HG03442 (cell line): ENCODE results near the gene MANSC4.
"Not testable (repeated sequence)": the region's sequence is repeated elsewhere in the genome, so short reads cannot be mapped to it uniquely, and the experiment has no call there.

Experiments used
- ATAC-seq: cut with Tn5 transposase; IDR thresholded peaks from one replicate; pipeline ENCODE4 v1.9.1; 2021; ENCODE audit warnings: mild to moderate bottlenecking, moderate library complexity; ENCODE audit not compliant: unreplicated experiment

MANSC4 gene

GRCh38 chr12:27756670-27757195 is 23.3 kb downstream of the MANSC4 start:
- no peak for ATAC-seq

DNA sequence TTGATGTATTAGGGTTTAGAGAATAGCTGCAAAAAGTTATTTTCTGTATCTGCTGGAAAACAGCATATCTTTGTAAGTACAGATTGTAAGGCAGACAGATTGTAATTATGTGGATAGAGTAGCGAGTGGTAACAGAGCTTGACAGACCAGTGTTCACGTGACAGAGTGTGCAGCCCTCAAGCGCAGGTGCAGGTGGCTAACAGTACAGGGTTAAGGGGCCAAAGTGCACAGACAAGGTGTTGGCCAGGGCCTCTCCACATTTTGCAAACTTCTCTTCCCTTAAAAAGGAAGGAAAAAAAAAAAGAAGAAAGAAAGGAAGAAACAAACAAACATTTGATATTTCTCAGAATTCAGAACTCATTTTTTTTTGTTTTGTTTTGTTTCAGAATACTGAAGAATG is 25.2 kb downstream of the MANSC4 start:
- no peak for ATAC-seq

DNA sequence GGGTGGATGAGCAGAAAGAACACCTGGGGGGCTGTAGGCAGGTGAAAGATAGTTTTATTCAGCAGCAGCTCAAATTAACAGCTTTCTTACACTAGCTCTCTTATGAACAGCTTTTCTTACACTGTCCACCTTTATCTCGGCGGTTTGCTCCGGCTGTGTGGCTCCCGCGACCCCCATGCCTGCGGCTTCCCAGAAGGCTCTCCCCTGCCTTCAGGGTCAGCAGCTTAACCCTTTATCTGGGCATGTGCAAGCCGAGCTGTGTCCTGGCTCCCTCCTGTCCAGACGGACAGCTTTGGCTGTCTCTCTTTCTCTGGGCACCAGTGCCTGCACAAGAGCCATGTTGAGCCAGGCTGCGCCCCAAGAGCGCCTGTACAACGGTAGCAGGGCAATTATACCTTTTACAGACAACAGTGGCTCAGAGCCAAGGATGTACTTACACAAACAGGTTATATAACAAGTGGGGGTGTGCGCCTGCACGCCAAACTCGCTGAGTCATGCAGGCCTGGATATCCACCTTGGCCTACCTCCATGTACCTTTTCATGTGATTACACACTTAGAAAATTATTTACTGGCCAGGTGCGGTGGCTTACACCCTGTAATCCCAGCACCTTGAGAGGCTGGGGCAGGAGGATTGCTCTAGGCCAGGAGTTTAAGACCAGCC is 28.5 kb downstream of the MANSC4 start:
- ATAC-seq = no peak

DNA sequence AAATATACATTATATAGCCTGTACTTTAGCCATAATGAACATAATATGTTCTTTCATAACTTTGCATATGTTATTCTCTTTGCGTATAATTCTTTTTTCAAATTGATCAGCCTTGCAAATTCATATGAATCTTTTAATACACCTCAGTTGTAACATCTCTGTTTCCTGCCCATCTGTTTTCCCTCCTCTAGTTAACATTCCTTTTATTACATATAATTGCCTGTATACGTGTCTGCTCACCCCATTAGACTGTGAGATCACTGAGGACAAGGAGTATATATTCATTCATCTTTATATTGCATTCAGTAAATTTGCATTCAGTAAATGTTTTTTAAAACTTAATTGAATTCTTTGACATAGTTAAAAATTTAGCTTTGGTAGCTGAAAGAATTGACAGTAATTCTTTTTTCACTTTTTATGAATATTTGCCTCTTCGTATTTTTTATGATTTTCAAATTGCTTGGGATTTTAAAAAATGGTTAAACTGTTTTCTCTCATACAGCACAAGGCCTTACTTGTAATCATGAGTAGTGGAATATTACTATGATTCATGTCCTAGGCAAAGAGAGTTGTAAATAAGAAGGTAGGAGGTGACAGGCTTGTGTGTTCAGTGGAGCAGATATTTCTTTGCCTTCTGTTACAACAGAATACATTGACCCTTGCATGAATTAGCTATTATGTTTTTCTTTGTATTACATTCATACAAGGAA is 32.8 kb downstream of the MANSC4 start:
- ATAC-seq = no peak

GRCh38 chr12:27745734-27746133 is 34.3 kb downstream of the MANSC4 start:
- not testable (repeated sequence) for ATAC-seq

GRCh38 chr12:27743601-27744000 is 36.4 kb downstream of the MANSC4 start:
- no peak for ATAC-seq

GRCh38 chr12:27734321-27734720 is 45.7 kb downstream of the MANSC4 start:
- ATAC-seq = not testable (repeated sequence)

DNA sequence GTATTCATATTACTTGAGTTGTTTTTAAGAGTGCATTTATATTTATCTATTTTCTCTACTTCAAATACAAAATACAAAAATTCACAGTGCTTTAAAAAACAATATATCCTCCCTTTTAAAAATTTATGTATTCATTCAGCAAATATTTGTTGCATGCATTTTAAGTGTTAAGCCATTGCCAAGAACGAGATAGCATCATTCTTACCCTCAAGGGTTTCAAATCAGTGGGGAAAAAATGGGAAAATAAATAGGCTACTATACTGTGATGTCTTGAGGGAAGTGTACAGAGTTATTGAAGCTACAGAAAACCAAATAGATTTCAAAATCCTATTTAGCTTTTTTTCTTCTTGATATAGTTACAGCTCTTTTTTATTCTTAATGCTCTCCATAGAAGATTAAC is 46.2 kb downstream of the MANSC4 start:
- ATAC-seq = no peak

GRCh38 chr12:27733052-27733656 is 46.9 kb downstream of the MANSC4 start:
- ATAC-seq = no peak

GRCh38 chr12:27732281-27732680 is 47.8 kb downstream of the MANSC4 start:
- no peak for ATAC-seq

DNA sequence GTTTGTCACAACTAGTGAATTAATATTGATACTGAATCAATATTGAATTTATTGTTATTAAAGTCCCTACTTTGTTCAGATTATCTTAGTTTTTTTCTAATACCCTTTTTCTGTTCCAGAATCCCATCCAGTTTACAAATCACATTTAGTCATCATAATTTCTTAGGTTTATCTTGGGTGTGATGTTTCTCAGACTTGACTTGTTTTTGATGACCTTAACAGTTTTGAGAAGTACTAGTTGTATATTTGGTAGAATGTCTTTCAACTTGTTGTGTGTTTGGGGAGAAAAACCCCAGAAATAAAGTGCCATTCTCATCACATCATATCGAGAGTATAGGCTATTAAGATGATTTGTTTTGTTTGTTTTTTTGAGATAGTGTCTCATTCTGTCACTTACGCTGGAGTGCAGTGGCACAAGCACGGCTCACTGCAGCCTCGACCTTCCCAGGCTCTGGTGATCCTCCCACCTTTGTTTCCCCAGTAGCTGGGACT is 49.9 kb downstream of the MANSC4 start:
- no peak for ATAC-seq

GRCh38 chr12:27723212-27723611 is 56.8 kb downstream of the MANSC4 start:
- ATAC-seq = no peak
